A549 (cell line): ENCODE data around the gene BRICD5. TPM values are rescaled to one million over a fixed set of nuclear protein-coding genes. Genes with fewer than 3 reads are reported as not detected.

Experiments
- ATAC-seq, 2 experiments: fragments of 200-7000 bp in 1 of 2; fragments of >200 bp in 1 of 2; cut with Nextera tagmentation in 1 of 2; cut with Tn5 transposase in 1 of 2; 3 replicates each; pipeline versions ENCODE4 v1.8.0 to v1.9.1; 2018 to 2020; ENCODE audit warnings: mild to moderate bottlenecking in 1 of 2, moderate library complexity in 1 of 2
- CTCF ChIA-PET: fragments of 300-600 bp; sonication (Branson Sonifier 250); formaldehyde crosslinking; extraction: SDS; loops from one replicate; lab custom pipeline; 2021; ENCODE audit warnings: antibody characterized with exemption, inconsistent platforms; lab: Yijun Ruan, JAX
- POLR2A ChIA-PET: fragments of 350-600 bp; formaldehyde crosslinking; extraction: SDS; loops from one replicate; lab custom pipeline; 2021; ENCODE audit warnings: antibody characterized with exemption, inconsistent platforms; lab: Yijun Ruan, JAX
- DNase-seq, 2 experiments: peaks; one replicate each; pipeline versions ENCODE4 v3.0.0 to v3.0.0-alpha.2; 2011 to 2016; ENCODE audit warnings: low read depth in 1 of 2, low spot score in 1 of 2
- FAIRE-seq: peaks from 2 replicates; lab custom pipeline; 2011; peaks lifted over from hg19 to GRCh38; lab: Jason Lieb, UNC
- H3K27ac ChIP-seq, 2 experiments: fragments of >200 bp; sonication (Bioruptor Twin); formaldehyde crosslinking; 3 replicates each; pipeline ENCODE4 v1.5.1; 2016 to 2017
- H3K4me1 ChIP-seq: fragments of >200 bp; sonication (Bioruptor Twin); formaldehyde crosslinking; 3 replicates; pipeline ENCODE4 v1.6.1; 2016
- H3K4me2 ChIP-seq: fragments of >200 bp; sonication (Bioruptor Twin); formaldehyde crosslinking; 3 replicates; pipeline ENCODE4 v1.6.1; 2016
- H3K4me3 ChIP-seq: fragments of >200 bp; sonication (Bioruptor Twin); formaldehyde crosslinking; 3 replicates; pipeline ENCODE4 v1.5.1; 2016
- H3K9me3 ChIP-seq: fragments of >200 bp; sonication (Bioruptor Twin); formaldehyde crosslinking; 3 replicates; pipeline ENCODE4 v1.6.1; 2016
- BHLHE40 ChIP-seq: IDR thresholded peaks from 2 replicates; pipeline ENCODE4 v1.6.1; 2012; ENCODE audit warnings: low read depth, low read length, inconsistent platforms
- CEBPB ChIP-seq, 2 experiments: fragments of >200 bp in 1 of 2; sonication (Bioruptor Twin) in 1 of 2; formaldehyde crosslinking in 1 of 2; IDR thresholded peaks; 2 replicates each; pipeline ENCODE4 v1.6.1; 2012 to 2016
- CHD4 ChIP-seq: fragments of 200-600 bp; sonication (generic); IDR thresholded peaks from 2 replicates; pipeline ENCODE4 v1.6.1; 2016; ENCODE audit warnings: antibody characterized with exemption, mild to moderate bottlenecking, borderline replicate concordance
- FOSL2 ChIP-seq, 2 experiments: fragments of 450-650 bp in 1 of 2; fragments of >200 bp in 1 of 2; sonication (Bioruptor Twin) in 1 of 2; formaldehyde crosslinking; IDR thresholded peaks; 2 replicates each; pipeline versions ENCODE4 v1.5.0 to v1.6.1; 2016 to 2020; ENCODE audit warnings: mild to moderate bottlenecking in 1 of 2, moderate library complexity in 1 of 2
- MAX ChIP-seq: IDR thresholded peaks from 2 replicates; pipeline ENCODE4 v1.6.1; 2012
- MYC ChIP-seq: IDR thresholded peaks from 2 replicates; pipeline ENCODE4 v1.6.1; 2012; ENCODE audit warnings: mild to moderate bottlenecking, inconsistent platforms, low read length, improper control_type of control experiment, borderline replicate concordance
- NR3C1 ChIP-seq: fragments of >200 bp; sonication (Bioruptor Twin); formaldehyde crosslinking; IDR thresholded peaks from 3 replicates; pipeline ENCODE4 v1.6.1; 2017
- PBX3 ChIP-seq: IDR thresholded peaks from 2 replicates; pipeline ENCODE4 v1.6.1; 2012
- PHF8 ChIP-seq: fragments of 200-600 bp; sonication (generic); IDR thresholded peaks from 2 replicates; pipeline ENCODE4 v1.6.1; 2016; ENCODE audit warnings: low read depth, mild to moderate bottlenecking, antibody characterized with exemption, moderate library complexity, borderline replicate concordance
- POLR2AphosphoS2 ChIP-seq: conservative IDR thresholded peaks from 2 replicates; pipeline ENCODE4 v1.6.1; 2012; ENCODE audit warnings: low read length, improper control_type of control experiment, inconsistent platforms
- RAD21 ChIP-seq, 2 experiments: fragments of >200 bp in 1 of 2; sonication (Bioruptor Twin) in 1 of 2; formaldehyde crosslinking in 1 of 2; IDR thresholded peaks in 1 of 2; conservative IDR thresholded peaks in 1 of 2; 2 replicates in 1 of 2; 3 replicates in 1 of 2; pipeline ENCODE4 v1.6.1; 2012 to 2018; ENCODE audit warnings: inconsistent platforms in 1 of 2
- RFX5 ChIP-seq: fragments of 450-650 bp; IDR thresholded peaks from 2 replicates; pipeline ENCODE4 v1.7.1; 2014; ENCODE audit warnings: antibody characterized with exemption, mild to moderate bottlenecking, moderate library complexity
- TFCP2L1 ChIP-seq: fragments of 250-450 bp; sonication (Bioruptor Pico); IDR thresholded peaks from 2 replicates; pipeline ENCODE4 v1.5.0; 2021; ENCODE audit warnings: mild to moderate bottlenecking
- WGBS: methylation state at CpG from one replicate; pipeline ENCODE4 v1.1.6; 2017; ENCODE audit errors: missing lambda C conversion rate; 5-methylcytosine and 5-hydroxymethylcytosine counted together
- polyA plus RNA-seq, 4 experiments: library from polyadenylated mRNA; depleted of rRNA in 3 of 4; stranded (reverse); fragments of >200 nt; fragmentation: RNase III in 1 of 4; extraction: RNeasy Plus Mini Kit Qiagen cat#74134 plus additional on column Dnase treatment in 1 of 4; gene quantifications; 2 replicates in 3 of 4; 3 replicates in 1 of 4; pipeline ENCODE4 v1.2.3, GENCODE V29; 2011 to 2017
- TF ChIP-seq, protein P1 (sequence below): fragments of >200 bp; sonication (Bioruptor Twin); formaldehyde crosslinking; IDR thresholded peaks from 2 replicates; pipeline ENCODE4 v1.6.1; 2016
- TF ChIP-seq, protein P2 (sequence below): fragments of 250-450 bp; sonication (Bioruptor Pico); IDR thresholded peaks from 2 replicates; pipeline ENCODE4 v1.5.0; 2021; ENCODE audit warnings: mild to moderate bottlenecking, moderate library complexity, borderline replicate concordance

Gene BRICD5
- polyA plus RNA-seq, 2 of the 4 experiments (the other 2 are of a cell fraction) = 2.0 to 9.1 TPM

GRCh38 chr16:2238838-2239675, 28.4 kb upstream of the BRICD5 start:
- Histone ChIP-seq H3K4me3 (no peak overlapping the region), H3K4me1 (no peaks in the 10 kb centered on the region), H3K27ac (no peak overlapping the region), H3K9me3 (no peaks in the 10 kb centered on the region), H3K4me2 (no peak overlapping the region)
- WGBS = 81% methylated on average over 8 of the region's 15 CpGs
- no peak for TF ChIP-seq POLR2AphosphoS2
- TF ChIP-seq MAX = no peak
- TF ChIP-seq PBX3 = no peak
- TF ChIP-seq, protein P1, sequence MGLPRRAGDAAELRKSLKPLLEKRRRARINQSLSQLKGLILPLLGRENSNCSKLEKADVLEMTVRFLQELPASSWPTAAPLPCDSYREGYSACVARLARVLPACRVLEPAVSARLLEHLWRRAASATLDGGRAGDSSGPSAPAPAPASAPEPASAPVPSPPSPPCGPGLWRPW = no peak
- no peak for TF ChIP-seq MYC
- no peak for TF ChIP-seq RFX5
- TF ChIP-seq FOSL2 (IDR thresholded peaks at IDR 0.05) = no peak
- no peak for TF ChIP-seq FOSL2 (CRISPR knock-in tag; IDR thresholded peaks at IDR 0.05)
- TF ChIP-seq, protein P2, sequence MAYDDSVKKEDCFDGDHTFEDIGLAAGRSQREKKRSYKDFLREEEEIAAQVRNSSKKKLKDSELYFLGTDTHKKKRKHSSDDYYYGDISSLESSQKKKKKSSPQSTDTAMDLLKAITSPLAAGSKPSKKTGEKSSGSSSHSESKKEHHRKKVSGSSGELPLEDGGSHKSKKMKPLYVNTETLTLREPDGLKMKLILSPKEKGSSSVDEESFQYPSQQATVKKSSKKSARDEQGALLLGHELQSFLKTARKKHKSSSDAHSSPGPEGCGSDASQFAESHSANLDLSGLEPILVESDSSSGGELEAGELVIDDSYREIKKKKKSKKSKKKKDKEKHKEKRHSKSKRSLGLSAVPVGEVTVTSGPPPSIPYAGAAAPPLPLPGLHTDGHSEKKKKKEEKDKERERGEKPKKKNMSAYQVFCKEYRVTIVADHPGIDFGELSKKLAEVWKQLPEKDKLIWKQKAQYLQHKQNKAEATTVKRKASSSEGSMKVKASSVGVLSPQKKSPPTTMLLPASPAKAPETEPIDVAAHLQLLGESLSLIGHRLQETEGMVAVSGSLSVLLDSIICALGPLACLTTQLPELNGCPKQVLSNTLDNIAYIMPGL (CRISPR knock-in tag) = no peak
- CTCF ChIA-PET = interaction anchor here (0.6 to 1.5 kb wide), 5 partner anchors 13 to 263 kb away, joined by 3 to 8 read pairs (median 3); partner anchors contain the start of gene ECI1
- ATAC-seq = peak; percentile 8 to 9; a peak in 4 of 6 replicates
- no peak for FAIRE-seq
- POLR2A ChIA-PET = interaction anchor here (1.0 to 1.2 kb wide), 2 partner anchors 12 to 84 kb away, joined by 3 read pairs; partner anchors contain the start of genes ECI1 and TRAF7
- no peak for DNase-seq

DNA sequence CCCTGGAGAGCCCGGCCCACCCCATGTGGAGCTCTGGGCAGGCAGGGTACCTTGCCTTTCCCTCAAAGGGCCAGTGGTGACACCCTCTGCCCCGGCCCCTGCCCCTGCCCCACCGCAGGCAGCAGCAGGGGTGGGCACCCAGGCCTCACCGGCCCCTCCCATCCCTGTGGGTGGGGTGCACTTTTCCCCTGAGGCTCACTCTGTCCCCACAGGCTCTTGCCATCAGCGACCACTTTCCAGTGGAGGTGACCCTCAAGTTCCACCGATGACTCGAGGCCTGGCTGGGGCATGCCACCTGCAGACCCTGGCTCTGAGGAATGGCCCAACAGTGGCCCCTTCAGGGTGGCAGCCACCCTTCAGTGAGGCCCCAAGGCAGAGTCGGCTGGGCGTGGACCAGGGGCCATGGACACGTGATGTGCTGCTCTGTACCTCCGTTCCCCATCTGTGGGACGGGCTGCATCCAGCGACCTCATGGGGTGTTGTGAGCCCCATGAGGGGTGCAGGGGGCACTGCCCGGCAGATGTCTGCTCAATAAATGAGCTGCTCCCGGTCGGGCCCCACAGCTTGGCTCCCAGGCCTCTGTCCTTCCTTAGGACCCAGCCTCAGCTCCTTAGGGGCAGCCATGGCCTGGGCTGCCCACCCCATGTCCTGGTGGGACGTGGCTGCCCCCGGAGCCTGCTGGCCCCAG, 27.6 kb upstream of the BRICD5 start:
- H3K4me2 ChIP-seq = no peak overlapping the region
- DNase-seq (no peak), FAIRE-seq (no peak), ATAC-seq (peak; percentile 3 to 7; a peak in 4 of 6 replicates)
- WGBS = 83% methylated on average over 10 of the region's 18 CpGs
- H3K4me3 ChIP-seq = no peak overlapping the region
- no peak overlapping the region for H3K27ac ChIP-seq
- TF ChIP-seq CEBPB (IDR thresholded peaks at IDR 0.05) = no peak
- no peak for TF ChIP-seq PHF8
- TF ChIP-seq RAD21 (conservative IDR thresholded peaks at IDR 0.05 in 1 of 2, IDR thresholded peaks at IDR 0.05 in 1 of 2) = no peak
- TF ChIP-seq NR3C1 = no peak
- TF ChIP-seq CHD4 = no peak
- TF ChIP-seq BHLHE40 = no peak
- TF ChIP-seq, protein P1 = no peak
- TF ChIP-seq TFCP2L1 (CRISPR knock-in tag) = no peak
- no peaks in the 10 kb centered on the region for H3K9me3 ChIP-seq
- H3K4me1 ChIP-seq = no peaks in the 10 kb centered on the region
- CTCF ChIA-PET = interaction anchor here (0.7 to 1.5 kb wide), 4 partner anchors 13 to 263 kb away, joined by 3 to 8 read pairs (median 4); partner anchors contain the start of gene ECI1
- POLR2A ChIA-PET = interaction anchor here (0.6 to 1.2 kb wide), 5 partner anchors 12 to 262 kb away, joined by 3 read pairs; partner anchors contain the start of genes ECI1 and TRAF7
